ENCODE results near the gene USP46. TPM values are rescaled to one million over a fixed set of nuclear protein-coding genes. Genes with fewer than 3 reads are reported as not detected.
A peak's percentile ranks its signal among the peaks of the same experiment; 100 is the strongest.

The USP46 gene
- total and polyA plus RNA-seq, 2 of the 8 experiments (the other 6 are each of a cell fraction or from before 2014, with no cell fraction given), result 10.6 to 62.4 TPM

DNA sequence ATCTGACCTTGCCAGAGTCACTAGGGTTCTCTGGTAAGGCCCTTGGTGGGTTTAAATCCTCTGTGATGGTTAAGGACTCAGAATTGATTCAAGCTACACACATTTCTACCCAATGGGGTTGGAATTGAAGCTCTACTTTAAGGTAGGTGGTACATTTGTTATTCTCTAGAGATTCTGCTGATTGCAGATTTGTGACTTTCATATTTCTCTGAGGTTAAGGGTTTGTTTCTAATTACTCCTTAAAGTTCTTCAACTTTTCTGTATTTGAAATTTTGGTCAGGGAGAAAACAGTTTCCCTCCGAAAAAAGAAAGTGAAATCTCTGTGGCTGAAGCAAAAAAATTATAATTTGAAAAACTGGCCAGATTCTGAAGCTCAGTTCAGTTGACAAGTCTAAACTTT lies 25.8 kb upstream of the USP46 start:
- H3K79me2 ChIP-seq (ENCODE audit: control insufficient read depth in 1 of 2, insufficient read depth in 2 of 2, low read length in 2 of 2), result no peaks in the 10 kb centered on the region
- H2AFZ ChIP-seq (ENCODE audit: low read length), result peak overlapping the region; percentile 56; the same call in 1 of the 2 replicates
- no peak overlapping the region for H2BK20ac ChIP-seq (ENCODE audit: low read length)
- H3K9ac ChIP-seq (replicated peaks in 1 of 4; ENCODE audit: extremely low read depth in 1 of 4, low read depth in 3 of 4, low read length in 3 of 4), result no peak overlapping the region
- H3K36me3 ChIP-seq (ENCODE audit: control insufficient read depth in 2 of 4, insufficient read depth in 4 of 4, low read length in 3 of 4), result no peaks in the 10 kb centered on the region
- 95% methylated on average over 1 of the region's 1 CpG; no CpG with 5 or more reads in 1 of the 2 experiments for WGBS, 2 experiments (ENCODE audit: extremely low coverage in 1 of 2, insufficient coverage in 1 of 2, insufficient read length in 1 of 2, insufficient replicate concordance in 2 of 2, low coverage in 1 of 2, low lambda C conversion rate in 2 of 2, missing lambda C conversion rate in 1 of 2)
- no peak overlapping the region for H3K23ac ChIP-seq (ENCODE audit: insufficient read length)
- no peak overlapping the region for H3K4ac ChIP-seq (replicated peaks; ENCODE audit: insufficient read length, low read depth, low read length)
- H4K8ac ChIP-seq (ENCODE audit: extremely low read depth, insufficient read depth, low read length), result no peak overlapping the region
- no peak overlapping the region for H3K56ac ChIP-seq (replicated peaks; ENCODE audit: insufficient read length, low read depth, low read length)
- H3K14ac ChIP-seq (ENCODE audit: insufficient read length), result no peak overlapping the region
- no peak overlapping the region for H2BK120ac ChIP-seq (replicated peaks; ENCODE audit: low read depth, low read length)
- no peak overlapping the region for H4K5ac ChIP-seq (ENCODE audit: insufficient read length, low read depth, low read length)
- DNase-seq (ENCODE audit: low read depth in 1 of 2, low spot score in 2 of 2), result no peak
- no peak overlapping the region for H2AK5ac ChIP-seq (ENCODE audit: low read depth, low read length)
- no peak for FAIRE-seq
- TF ChIP-seq SIX5 (IDR thresholded peaks at IDR 0.05; ENCODE audit: low read depth, low read length), result no peak
- no peak for TF ChIP-seq SAP30 (IDR thresholded peaks at IDR 0.05; ENCODE audit: insufficient read depth, insufficient replicate concordance, low read length)
- H3K27ac ChIP-seq (ENCODE audit: low read depth, low read length), result no peak overlapping the region
- no peaks in the 10 kb centered on the region for H3K79me1 ChIP-seq (ENCODE audit: low read depth, low read length)
- CTCF ChIA-PET (ENCODE audit: partially characterized antibody), result interaction anchor here (0.5 to 1.1 kb wide), 5 partner anchors 9 to 370 kb away, joined by 3 read pairs; no protein-coding TSS in a partner anchor
- no peak overlapping the region for H4K91ac ChIP-seq (replicated peaks; ENCODE audit: insufficient read length, low read length)
- H3K4me3 ChIP-seq (ENCODE audit: extremely low read depth in 1 of 4, insufficient read depth in 2 of 4, low read depth in 3 of 4, low read length in 4 of 4), result no peak overlapping the region
- POLR2A ChIA-PET (ENCODE audit: partially characterized antibody), result interaction anchor here (0.9 to 3.6 kb wide), 4 partner anchors 27 to 182 kb away, joined by 3 to 25 read pairs (median 4); no protein-coding TSS in a partner anchor
- H2BK15ac ChIP-seq (ENCODE audit: low read length), result no peak overlapping the region
- H3K4me2 ChIP-seq (ENCODE audit: insufficient read depth in 1 of 2, low read depth in 2 of 2, low read length in 2 of 2), result no peak overlapping the region
- H3K18ac ChIP-seq (ENCODE audit: extremely low read depth, low read length), result no peak overlapping the region
- H3K27me3 ChIP-seq (replicated peaks in 1 of 4; ENCODE audit: control insufficient read depth in 3 of 4, extremely low read depth in 1 of 4, insufficient read depth in 3 of 4, low read length in 3 of 4), result no peaks in the 10 kb centered on the region
- no peak overlapping the region for H2BK12ac ChIP-seq (ENCODE audit: low read depth, low read length)
- H4K20me1 ChIP-seq (replicated peaks in 1 of 2; ENCODE audit: control insufficient read depth in 1 of 2, insufficient read depth in 2 of 2, low read length in 2 of 2), result no peaks in the 10 kb centered on the region
- no peaks in the 10 kb centered on the region for H3K9me3 ChIP-seq (ENCODE audit: insufficient read depth in 2 of 2, low read depth in 1 of 2, low read length in 1 of 2)
- H2BK5ac ChIP-seq (ENCODE audit: low read depth, low read length), result no peak overlapping the region
- no peaks in the 10 kb centered on the region for H3K23me2 ChIP-seq (ENCODE audit: low read depth, low read length)
- H3K4me1 ChIP-seq (replicated peaks in 1 of 4; ENCODE audit: control insufficient read depth in 3 of 4, insufficient read depth in 4 of 4, low read length in 3 of 4), result peaks cover 0 to under 1% (median 0%) of the 10 kb centered on the region in 4 experiments; a peak in 1 of 7 replicates
